Measurements from ENCODE around the gene SIMC1.

DNA sequence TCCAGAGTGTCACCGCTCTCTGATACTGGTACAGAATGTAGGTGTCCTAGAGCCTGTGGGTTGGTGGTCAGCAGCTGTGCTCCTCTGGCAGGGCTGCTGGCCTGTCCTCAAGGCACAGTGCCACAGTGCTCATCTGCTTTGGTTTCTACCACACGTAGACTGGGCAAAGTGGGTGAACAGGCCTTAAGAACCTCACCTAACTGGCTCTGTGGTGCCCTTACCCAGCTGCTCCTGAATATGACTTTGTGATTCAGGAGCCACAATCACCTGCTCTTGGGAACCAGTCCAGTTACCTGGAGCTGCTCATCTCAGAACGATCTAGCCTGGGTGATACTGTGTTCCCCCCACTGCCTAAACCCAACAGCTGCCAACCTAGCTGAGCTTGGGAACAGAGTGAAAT lies 143.8 kb downstream of the SIMC1 start:
- TF ChIP-seq, protein P1, sequence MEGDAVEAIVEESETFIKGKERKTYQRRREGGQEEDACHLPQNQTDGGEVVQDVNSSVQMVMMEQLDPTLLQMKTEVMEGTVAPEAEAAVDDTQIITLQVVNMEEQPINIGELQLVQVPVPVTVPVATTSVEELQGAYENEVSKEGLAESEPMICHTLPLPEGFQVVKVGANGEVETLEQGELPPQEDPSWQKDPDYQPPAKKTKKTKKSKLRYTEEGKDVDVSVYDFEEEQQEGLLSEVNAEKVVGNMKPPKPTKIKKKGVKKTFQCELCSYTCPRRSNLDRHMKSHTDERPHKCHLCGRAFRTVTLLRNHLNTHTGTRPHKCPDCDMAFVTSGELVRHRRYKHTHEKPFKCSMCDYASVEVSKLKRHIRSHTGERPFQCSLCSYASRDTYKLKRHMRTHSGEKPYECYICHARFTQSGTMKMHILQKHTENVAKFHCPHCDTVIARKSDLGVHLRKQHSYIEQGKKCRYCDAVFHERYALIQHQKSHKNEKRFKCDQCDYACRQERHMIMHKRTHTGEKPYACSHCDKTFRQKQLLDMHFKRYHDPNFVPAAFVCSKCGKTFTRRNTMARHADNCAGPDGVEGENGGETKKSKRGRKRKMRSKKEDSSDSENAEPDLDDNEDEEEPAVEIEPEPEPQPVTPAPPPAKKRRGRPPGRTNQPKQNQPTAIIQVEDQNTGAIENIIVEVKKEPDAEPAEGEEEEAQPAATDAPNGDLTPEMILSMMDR (IDR thresholded peaks at IDR 0.05): no peak
- no peak for TF ChIP-seq POLR2A (IDR thresholded peaks at IDR 0.05)
